Measurements from ENCODE around the gene SPATS2L.

GRCh38 chr2:200310545-200310971 is 4.1 kb downstream of the SPATS2L start:
- TF ChIP-seq CTCF (conservative IDR thresholded peaks at IDR 0.05; ENCODE audit: low read length) (no peak), EZH2phosphoT487 (IDR thresholded peaks at IDR 0.05; ENCODE audit: borderline replicate concordance) (no peak)

Data from Loucy (cell line).